HG02870 (cell line): ENCODE results near the gene TMEM42.

Experiments used
- ATAC-seq: cut with Tn5 transposase; IDR thresholded peaks from one replicate; pipeline ENCODE4 v1.9.1; 2021; ENCODE audit warnings: mild to moderate bottlenecking, moderate library complexity; ENCODE audit not compliant: unreplicated experiment

Gene TMEM42

DNA sequence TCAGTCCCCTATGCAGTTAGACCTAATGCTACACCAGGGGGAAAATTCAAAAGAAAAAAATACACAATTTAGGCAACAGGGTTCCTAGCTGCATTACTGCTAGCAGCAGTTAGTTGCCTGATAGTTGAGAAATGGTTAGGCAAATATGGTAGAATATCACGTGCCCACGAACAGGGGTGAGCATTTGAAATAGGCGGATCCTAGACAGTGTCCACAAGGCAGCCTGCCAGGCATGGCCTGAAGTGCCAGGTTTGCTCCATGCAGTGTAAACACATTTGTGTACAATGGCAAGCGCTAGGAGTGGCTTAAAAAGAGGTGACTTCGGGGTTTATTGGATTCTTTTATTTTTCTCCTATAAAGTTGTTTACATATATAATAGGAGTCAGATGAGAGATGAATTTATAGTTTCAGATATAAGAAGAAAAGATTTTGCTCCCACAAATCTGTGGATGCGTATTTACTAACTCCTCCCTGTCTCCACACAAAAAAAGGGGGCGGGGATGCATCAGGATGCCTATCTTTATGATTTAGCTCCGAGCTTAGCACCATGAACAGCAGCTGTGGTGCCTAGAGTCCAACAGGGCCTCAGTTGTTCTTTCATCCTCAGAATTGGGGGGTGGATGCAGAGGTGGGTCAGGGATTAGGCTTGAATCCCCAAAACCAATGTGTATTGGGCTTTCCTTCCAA lies 8.8 kb downstream of the TMEM42 start:
- no peak for ATAC-seq

DNA sequence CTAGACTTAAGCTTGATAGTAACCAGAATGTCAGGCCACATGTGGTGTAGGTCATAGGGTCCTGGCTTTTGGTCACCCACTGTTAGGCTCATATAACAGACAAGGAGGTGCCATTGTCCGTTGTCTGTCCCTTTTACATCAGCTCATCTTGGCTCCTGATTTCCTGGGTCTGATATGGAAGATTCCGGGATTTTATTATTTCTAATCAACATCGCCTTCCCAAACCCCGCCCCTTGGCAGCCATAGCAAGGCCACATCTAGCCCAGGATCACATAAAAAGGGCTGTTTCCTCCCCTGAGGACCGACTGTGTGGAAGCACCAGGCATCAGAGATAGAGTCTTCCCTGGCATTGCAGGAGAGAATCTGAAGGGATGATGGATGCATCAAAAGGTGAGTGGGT lies 12.6 kb downstream of the TMEM42 start, which contains the start of gene TGM4:
Gene TGM4, plus strand, starts transcription at position 301 of the 400 bp plus-strand sequence. Its CDS starts 71 bp downstream, at position 372.
- ATAC-seq = no peak

DNA sequence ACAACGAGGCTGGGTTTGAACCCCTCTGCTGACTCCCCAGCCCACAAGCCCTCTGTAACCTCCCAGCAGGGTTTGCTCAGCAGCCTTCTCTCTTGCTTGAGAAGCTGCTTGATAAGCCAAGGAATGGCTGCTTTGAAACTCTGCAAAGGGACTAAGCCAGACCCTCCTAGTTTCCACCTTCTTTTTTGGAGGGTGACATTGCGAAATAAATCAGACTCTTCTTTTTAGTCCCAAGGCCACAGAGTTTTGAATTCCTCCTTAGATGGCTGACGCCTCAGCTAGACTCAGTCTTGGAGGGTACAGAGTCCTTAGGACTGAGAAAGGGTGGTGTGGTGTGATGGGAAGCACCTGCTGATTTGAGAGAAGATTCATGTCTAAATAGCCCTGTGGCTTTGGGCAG lies 13.9 kb downstream of the TMEM42 start:
- ATAC-seq = no peak

DNA sequence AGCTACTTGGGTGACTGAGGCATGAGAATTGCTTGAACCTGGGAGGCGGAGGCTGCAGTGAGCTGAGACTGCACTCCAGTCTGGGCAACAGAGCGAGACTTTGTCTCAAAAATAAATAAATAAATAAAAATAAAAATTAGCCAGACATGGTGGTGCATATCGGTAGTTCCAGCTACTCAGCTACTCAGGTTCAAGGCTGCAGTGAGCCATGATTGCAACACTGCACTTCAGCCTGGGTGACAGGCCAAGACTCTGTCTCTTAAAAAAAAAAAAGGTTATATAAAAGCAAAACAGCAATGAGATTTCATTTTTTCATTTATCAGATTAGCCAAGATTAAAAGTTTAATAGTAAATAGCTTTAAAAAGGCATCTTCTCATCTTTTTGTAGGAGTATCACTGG lies 15.6 kb downstream of the TMEM42 start:
- no peak for ATAC-seq

DNA sequence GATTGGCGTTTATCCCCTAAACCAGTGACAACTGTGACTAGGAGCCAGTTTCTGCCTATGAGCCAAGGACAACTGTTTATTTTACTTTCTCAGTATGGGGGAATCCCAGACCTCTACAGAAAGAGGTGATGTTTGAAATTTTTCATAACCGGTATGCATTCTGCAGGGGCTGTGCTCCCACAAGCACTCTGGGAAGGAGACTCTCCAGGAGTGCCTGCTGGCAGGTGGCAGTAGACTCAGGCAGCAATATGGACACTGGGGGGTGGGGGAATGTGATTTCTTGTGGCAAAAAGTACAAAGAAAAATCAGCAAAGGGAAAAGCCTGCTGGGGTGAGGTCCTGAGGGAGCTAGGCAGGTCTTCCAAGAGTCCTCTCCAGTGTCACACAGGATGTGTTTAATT lies 18.6 kb downstream of the TMEM42 start:
- ATAC-seq = no peak

DNA sequence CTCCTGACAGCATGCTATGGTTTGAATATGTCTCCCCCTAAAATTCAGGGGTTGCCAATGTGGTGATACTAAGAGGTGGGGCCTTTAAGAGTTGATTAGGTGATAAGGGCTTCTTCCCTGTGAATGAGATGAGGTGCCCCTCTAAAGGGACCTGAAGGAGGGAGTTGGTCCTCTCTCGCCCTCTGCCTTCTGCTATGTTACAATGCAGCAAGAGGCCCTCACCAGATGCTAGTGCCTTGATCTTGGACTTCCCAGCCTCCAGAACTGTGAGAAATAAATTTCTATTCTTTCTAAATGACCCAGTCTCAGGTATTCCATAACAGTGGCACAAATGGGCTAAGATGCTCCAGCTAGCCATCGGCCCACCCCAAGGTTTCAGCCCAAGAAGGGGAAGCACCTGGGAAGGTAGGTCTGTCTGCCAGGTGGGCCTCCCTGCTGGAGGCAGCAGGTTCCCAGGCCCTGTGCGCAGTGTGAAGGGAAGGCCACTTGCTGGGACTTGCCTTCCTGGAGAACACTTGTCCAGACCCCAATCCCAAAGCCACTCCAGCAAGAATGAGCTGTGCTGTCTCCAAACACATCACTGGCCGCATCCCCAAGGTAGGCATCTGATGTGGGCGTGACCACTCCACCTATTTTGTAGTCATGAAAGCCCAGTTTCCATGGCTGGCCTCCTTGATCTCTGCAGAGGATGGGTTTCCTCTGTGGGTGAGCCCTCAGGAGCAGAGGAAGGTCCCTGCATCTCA lies 21.7 kb downstream of the TMEM42 start:
- ATAC-seq = no peak

DNA sequence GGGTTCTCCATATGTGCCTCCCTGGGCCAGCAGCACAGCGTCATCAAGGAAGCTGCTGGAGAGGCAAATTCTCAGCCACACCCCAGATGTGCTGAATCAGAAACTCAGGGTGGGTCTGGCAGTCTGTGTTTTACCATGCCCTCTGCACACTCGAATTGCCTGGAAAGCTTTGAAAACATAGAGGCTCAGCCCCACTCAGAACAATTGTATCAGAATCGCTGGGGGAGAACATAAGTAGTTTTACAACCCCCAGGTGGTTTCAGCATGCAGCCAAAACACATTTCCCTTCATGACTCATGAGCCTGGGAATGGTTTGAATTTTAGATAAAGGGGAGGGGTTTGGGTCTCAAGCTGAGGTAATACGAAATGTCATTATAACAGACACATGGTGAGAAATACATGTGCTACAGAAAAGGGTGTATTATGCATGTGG lies 22.3 kb downstream of the TMEM42 start:
- no peak for ATAC-seq

DNA sequence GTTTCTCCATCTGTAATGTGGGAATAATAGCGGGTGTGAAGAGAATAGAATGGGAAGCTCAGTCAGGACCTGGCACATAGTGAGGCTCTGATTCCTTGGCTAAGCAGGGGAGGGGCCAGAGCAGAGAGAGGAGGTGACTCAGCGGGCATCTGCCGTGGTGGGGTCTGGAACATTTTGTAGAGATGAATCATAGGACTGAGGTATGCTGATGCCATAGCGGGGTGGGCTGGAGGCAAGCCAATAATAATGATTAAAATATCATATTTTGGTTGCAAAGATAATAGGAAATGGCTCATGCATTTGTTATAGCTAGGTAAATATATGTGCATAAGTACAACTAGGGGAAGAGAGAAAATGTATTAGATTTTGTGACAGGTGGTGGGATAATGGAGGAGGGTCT lies 23.9 kb downstream of the TMEM42 start:
- ATAC-seq = no peak

DNA sequence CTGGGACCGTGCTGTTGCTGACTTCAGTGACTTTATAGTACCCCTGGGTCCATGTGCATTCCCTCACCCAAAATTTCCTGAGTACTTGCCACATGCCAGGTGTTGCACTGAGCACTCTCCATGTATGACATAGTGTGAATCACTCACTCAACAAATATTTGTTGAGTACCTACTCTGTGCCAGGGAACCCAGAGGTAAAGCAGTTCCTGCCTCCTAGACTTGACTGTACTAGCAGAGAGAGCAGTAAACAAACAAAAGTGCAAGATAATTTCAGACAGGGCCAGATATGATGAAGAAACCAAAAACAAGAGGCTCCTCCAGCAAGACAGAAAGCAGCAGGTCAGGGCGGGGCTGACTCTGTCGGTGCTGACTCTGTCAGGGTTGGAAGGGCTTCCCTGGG lies 24.8 kb downstream of the TMEM42 start:
- no peak for ATAC-seq

DNA sequence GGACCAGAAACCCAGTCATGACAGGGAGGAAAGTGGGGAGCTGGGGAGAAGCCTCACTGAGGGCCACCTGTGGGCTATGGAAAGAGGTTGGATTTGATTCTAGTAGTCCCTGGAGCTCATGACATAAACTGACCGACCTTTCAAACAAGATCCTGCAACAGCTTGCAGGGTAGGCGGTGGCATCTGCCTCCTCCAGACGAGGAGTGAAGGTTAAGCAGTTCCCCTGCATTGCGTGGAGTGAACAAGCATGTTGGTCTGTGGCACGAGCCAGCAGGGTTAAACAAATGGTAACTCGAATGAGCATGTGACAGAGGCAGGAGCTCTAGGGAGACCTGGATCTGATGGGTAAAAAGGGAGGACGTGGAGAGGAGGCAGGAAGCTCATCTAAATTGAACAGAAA lies 25.4 kb downstream of the TMEM42 start:
- no peak for ATAC-seq

DNA sequence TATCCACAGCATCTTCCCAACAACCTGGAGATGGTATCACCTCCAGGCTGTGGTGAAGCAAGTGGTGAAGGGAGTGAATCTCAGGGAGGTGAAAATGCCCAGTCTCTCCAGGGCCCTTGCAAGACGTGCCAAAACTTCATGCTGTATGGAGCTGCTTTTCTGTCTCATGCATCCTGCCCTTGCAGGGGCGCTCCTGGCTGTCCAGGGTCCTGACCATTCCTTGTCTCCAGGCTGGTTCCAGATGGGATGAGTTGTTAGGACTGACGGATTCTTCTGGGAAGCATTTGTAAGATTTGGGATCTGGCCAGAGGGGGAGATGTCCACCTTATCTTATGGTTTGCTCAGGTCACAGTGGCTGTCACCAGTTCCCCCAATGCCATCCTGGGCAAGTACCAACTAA lies 28.5 kb downstream of the TMEM42 start:
- ATAC-seq = no peak

DNA sequence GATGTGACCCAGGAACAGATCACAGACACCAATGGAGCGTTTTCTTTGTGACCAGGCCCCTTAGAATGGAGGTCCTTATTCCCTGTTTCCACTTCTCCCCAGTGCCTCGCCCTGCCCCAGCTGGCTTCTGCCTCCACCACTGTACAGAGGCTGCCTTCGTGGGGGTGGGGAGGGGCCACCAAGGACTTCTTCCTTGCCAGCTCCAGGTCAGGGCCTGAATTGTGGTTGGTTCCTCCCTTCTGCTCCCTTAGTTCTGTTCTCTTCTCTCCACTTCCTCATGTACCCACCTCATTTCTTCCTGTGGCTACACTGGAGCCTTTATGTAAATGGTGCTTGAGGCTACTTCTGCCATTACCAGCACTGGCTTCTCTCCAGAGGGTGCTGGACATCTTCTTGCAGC lies 29.1 kb downstream of the TMEM42 start:
- ATAC-seq = no peak

DNA sequence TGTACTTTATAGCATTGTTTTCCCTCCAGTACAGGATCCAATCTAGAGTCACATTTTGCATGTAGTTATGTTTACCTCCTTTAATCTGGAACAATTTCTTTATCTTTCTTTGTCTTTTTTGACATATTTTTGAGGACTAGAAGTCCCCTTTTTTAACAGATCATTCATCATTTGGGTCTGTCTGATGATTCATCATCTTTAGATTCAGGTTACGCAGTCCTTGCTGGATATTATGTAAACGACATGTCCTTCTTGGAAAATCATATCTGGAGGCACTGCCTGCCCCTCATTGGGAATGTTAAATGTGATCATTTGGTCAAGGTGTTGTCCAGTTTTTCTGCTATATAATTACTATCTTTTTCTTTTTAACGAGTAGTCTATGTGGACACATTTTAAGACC lies 31.0 kb downstream of the TMEM42 start:
- no peak for ATAC-seq

DNA sequence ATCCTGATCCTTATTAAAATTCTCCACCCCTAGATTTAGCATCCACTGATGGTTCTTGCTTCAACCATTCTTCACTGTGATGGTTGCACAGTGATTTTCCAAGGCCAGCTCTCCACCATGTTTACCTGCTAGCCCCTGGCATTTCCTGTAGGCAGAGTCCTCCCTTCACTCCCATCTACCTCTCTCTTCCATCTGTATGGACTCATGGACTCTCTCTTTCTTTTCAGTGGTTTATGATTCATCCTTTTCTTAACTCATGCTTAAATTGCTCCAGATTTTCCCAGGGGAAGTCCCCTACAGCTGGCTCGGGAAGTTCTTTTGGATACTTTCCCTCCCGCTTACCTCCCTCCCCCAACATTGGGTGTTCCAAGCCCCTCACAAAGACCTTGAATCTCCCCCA lies 31.4 kb downstream of the TMEM42 start:
- ATAC-seq = no peak

DNA sequence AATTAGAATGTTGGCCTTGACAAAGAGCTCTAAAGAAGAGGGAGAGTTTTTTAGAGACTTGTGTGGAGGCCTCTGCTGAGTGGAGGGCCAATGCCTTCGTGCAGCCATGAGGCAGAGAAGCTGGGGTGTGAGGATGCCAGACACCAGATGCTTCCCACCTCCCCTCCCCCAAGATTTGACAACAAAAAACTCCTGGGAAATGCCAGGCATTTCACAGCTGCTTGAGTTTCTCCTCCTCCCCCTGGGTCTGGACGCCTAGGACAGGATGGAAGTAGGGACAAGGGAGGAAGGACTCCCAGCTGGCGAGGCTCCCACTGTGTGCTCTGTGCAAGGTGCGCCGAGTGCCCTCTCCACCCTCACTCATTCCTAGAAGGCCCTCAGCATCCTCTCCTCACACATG lies 32.8 kb downstream of the TMEM42 start:
- no peak for ATAC-seq

DNA sequence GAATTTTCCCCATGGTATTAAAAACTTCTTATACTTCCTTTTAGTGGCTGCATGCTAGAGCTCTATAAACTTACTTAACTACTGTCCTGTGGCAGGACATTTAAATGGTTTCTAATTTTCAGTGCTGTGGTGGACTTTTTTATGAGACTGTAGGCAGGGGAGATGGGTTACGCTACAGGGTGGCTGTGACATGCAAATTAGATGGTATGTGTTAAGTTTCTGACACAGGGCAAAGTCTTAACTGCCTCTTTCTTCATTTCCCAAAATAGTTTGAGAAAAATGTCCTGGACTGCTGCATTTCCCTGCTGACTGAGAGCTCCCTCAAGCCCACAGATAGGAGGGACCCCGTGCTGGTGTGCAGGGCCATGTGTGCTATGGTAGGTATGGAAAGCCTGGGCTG lies 34.7 kb downstream of the TMEM42 start:
- no peak for ATAC-seq

DNA sequence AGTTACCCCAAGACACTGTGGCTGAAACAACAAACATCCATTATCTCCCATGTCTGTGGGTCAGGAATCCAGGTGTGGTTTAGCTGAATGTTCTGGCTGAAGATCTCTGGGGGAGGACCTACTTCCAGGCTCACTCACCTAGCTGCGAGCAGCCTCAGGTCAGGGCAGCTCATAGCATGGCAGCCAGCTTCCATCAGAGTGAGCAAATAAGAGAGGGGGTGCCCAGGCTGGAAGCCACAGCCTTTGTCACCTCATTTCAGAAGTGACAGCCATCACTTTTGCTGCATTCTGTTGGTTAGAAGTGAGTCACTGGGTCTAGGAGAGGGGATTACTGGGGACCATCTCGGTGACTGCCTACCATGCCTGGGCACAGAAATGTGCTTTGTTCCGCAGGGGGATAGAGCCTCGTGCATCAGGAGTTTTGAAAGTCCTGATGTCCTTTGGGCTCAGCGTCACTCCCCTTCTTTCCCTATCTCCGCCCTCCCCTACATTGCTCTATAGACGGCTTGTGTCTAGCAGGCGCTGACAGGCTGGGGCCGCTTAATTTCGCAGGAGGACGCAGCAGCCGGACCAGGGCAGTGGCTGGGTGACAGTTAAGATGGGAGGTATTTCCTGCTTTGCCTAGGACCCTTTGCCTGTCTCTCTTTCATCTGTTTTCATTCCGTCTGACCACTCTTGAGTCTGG lies 38.1 kb downstream of the TMEM42 start:
- ATAC-seq = no peak

DNA sequence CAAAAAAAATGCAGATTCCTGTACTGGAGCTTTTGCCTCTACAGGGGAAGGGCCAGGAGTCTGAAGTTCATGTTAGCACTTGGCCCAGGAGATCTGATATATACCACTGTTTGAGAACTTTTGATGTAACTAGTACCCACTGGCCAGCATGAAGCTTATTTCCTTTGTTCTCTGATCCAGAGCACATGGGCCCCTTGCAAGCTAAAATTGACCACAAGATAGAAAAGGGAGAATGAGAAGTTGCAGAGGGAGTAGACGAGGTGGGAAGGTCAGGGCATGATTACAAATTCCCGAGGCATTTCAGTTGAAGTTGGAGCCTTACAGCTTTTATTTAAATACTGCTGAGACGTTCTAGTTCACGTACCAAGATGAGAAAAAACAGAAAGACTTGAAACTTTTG lies 40.9 kb downstream of the TMEM42 start:
- no peak for ATAC-seq

DNA sequence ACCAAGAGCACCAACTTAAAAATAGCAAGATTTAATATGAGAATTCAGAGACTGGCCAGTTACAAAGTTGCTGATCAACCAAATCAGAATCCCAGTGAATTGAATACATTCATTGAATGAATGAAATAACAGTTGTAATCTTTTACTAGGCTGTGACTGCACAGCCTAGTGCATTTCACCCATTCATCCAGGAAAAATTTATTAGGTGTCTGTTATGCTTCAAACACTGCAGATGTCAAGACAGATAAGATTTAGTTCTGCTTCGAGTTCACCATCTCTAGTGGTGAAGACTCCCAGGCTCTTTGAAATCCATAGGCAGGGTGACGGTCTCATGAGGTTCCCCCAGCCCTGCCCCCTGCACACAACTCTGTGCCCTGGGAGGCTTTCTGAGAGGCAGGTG lies 41.6 kb downstream of the TMEM42 start:
- no peak for ATAC-seq

DNA sequence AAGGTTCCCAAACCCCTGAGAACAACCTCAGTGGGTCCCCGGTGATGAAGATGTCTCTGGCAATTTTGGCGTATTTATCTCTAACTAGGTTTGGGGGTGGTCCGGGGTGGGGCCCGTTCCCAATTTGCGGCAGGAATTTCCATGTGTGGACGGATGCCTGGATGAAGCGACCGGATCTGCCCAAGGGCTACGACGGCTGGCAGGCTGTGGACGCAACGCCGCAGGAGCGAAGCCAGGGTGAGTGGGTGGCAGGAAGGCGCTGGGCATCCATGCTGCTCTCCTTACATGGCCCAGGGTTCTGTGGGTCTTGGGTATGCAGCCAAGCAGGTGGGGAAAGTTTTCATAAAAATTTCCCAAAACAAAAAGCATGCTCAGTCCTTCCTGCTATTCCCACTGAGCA lies 42.0 kb downstream of the TMEM42 start:
- ATAC-seq = no peak

DNA sequence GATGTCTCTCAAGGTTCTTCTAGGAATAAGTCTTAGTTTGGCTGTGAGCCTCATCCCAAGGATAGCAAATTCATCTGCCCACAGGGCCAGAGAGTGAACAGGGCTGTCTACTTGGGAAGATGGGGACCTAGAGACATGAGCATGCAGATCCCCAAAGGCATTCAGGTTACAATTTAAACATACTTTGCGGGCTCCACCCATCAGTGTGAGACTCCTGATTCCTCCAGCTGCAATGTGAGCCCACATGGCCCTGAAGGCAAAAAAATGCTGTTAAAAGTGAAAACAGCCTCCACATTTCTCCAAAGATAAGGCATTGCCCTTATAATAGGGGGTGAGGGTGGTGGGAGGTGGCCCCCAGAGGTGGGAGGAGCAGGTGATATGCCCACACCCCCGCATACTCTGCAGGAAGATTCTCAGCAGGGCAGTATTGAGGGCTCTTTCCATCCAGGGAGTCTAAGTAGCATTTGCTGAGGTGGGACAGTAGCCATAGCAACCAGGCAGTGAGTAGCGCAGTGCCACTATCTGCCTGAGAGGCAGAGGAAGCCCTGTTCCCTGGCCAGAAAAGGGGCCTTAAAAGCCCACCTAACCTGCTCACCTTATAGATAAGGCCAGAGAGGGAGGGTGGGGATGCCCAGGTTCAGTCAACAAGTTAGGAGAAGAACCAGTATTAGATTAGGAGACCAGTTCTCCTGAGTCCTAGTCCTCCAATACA lies 43.9 kb downstream of the TMEM42 start:
- ATAC-seq = no peak
